ENCODE measurements around the gene GCN1. TPM values are rescaled to one million over a fixed set of nuclear protein-coding genes. Genes with fewer than 3 reads are reported as not detected.

Gene GCN1
- total RNA-seq, 4 donors from 2014 or later, result 39.5 to 117 (median 63.7) TPM

GRCh38 chr12:120093336-120093591, 101.3 kb downstream of the GCN1 start:
- WGBS, 2 donors, result no CpG with 5 or more reads among the region's 4 CpGs
- Histone ChIP-seq H3K27me3 (no peaks in the 10 kb centered on the region), H3K36me3 (peaks cover 18 to 88% (median 23%) of the 10 kb centered on the region in 3 donors), H3K9me3 (no peaks in the 10 kb centered on the region), H3K4me1 (peaks cover 0 to 12% (median 0%) of the 10 kb centered on the region in 3 donors), H3K27ac (no peak overlapping the region), H3K4me3 (no peak overlapping the region)
- no peak for TF ChIP-seq POLR2A (IDR thresholded peaks at IDR 0.05)
- TF ChIP-seq, protein P1, sequence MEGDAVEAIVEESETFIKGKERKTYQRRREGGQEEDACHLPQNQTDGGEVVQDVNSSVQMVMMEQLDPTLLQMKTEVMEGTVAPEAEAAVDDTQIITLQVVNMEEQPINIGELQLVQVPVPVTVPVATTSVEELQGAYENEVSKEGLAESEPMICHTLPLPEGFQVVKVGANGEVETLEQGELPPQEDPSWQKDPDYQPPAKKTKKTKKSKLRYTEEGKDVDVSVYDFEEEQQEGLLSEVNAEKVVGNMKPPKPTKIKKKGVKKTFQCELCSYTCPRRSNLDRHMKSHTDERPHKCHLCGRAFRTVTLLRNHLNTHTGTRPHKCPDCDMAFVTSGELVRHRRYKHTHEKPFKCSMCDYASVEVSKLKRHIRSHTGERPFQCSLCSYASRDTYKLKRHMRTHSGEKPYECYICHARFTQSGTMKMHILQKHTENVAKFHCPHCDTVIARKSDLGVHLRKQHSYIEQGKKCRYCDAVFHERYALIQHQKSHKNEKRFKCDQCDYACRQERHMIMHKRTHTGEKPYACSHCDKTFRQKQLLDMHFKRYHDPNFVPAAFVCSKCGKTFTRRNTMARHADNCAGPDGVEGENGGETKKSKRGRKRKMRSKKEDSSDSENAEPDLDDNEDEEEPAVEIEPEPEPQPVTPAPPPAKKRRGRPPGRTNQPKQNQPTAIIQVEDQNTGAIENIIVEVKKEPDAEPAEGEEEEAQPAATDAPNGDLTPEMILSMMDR (IDR thresholded peaks at IDR 0.05), result no peak
- intact Hi-C loops (cut with DNase I), result no loop called here
- no peak for DNase-seq

- peaks cover 15 to 83% (median 20%) of the 10 kb centered on the region in 3 donors for H3K36me3 ChIP-seq
- no peak overlapping the region for H3K27ac ChIP-seq
- TF ChIP-seq POLR2A (IDR thresholded peaks at IDR 0.05), result no peak
- TF ChIP-seq, protein P1 (IDR thresholded peaks at IDR 0.05), result no peak
- 85 to 93% methylated on average over 5 to 18 of the region's 23 CpGs for WGBS, 2 donors
- H3K4me1 ChIP-seq, result peaks cover 0 to 16% (median under 1%) of the 10 kb centered on the region in 3 donors
- H3K4me3 ChIP-seq, result no peak overlapping the region
- no peaks in the 10 kb centered on the region for H3K27me3 ChIP-seq
- no peaks in the 10 kb centered on the region for H3K9me3 ChIP-seq
- intact Hi-C loops (cut with DNase I), result no loop called here
- no peak for DNase-seq
Observed at GRCh38 chr12:120092551-120093335, 101.8 kb downstream of the GCN1 start.

- peaks cover 3 to 28% (median 7%) of the 10 kb centered on the region in 3 donors for H3K4me1 ChIP-seq
- DNase-seq, result no peak
- no peaks in the 10 kb centered on the region for H3K27me3 ChIP-seq
- TF ChIP-seq POLR2A (IDR thresholded peaks at IDR 0.05), result no peak
- TF ChIP-seq, protein P1 (IDR thresholded peaks at IDR 0.05), result no peak
- H3K27ac ChIP-seq, result no peak overlapping the region
- H3K9me3 ChIP-seq, result no peaks in the 10 kb centered on the region
- peaks cover 8 to 71% (median 13%) of the 10 kb centered on the region in 3 donors for H3K36me3 ChIP-seq
- no peak overlapping the region for H3K4me3 ChIP-seq
- intact Hi-C loops (cut with DNase I), result no loop called here
- 76% methylated on average over 11 to 12 of the region's 12 CpGs for WGBS, 2 donors
Observed at GRCh38 chr12:120091371-120092090, 103.0 kb downstream of the GCN1 start.

DNA sequence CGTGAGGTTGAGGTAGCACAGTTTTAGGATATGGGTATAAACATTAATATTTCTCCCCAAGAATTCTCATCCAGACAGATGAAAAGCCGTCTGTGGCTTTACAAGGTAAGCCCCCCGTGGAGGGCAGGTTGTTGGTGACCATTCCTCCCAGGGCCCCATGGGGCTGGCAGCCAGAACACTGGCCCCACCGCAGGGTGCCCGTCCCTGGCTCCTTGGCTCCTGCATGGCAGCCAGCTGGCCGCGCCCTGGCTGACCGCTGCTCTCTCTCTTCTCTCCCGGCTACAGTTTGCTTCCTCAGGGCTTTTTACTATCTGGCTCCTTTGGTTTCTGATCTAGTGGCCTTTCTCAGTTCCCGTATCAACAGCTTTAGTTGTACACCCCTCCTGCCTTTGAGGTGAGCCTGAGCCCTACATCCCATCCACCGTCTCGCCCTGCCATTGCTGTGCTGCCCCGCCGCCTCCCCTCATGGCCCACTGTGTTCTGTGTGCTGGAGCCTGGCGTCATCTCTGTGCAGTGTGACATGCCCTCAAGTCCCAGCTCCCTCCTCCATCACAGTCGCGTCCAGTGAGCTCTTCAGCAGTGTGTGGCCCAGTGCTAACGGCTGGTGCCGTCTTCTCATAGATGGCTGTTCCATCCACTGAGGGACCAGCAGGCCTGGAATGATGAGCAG, 103.8 kb downstream of the GCN1 start:
- intact Hi-C loops (cut with DNase I), result no loop called here
- Histone ChIP-seq H3K4me1 (peaks cover 8 to 36% (median 12%) of the 10 kb centered on the region in 3 donors), H3K27ac (no peak overlapping the region), H3K9me3 (no peaks in the 10 kb centered on the region), H3K4me3 (no peak overlapping the region), H3K27me3 (no peaks in the 10 kb centered on the region), H3K36me3 (peaks cover 5 to 63% (median 6%) of the 10 kb centered on the region in 3 donors)
- no peak for TF ChIP-seq POLR2A (IDR thresholded peaks at IDR 0.05)
- TF ChIP-seq, protein P1 (IDR thresholded peaks at IDR 0.05), result no peak
- 90 to 91% methylated on average over 15 to 17 of the region's 19 CpGs for WGBS, 2 donors
- DNase-seq, result no peak

GRCh38 chr12:120090206-120090605, 104.3 kb downstream of the GCN1 start:
- no peak overlapping the region for H3K27ac ChIP-seq
- peaks cover 5 to 58% (median 6%) of the 10 kb centered on the region in 3 donors for H3K36me3 ChIP-seq
- 74 to 88% methylated on average over 3 of the region's 3 CpGs for WGBS, 2 donors
- H3K27me3 ChIP-seq, result no peaks in the 10 kb centered on the region
- no peaks in the 10 kb centered on the region for H3K9me3 ChIP-seq
- no peak overlapping the region for H3K4me3 ChIP-seq
- intact Hi-C loops (cut with DNase I), result no loop called here
- TF ChIP-seq, protein P1 (IDR thresholded peaks at IDR 0.05), result no peak
- no peak for TF ChIP-seq POLR2A (IDR thresholded peaks at IDR 0.05)
- DNase-seq, result no peak
- H3K4me1 ChIP-seq, result peaks cover 8 to 37% (median 12%) of the 10 kb centered on the region in 3 donors
